GM12878 (cell line): ENCODE data around the gene TPH2. TPM values are rescaled to one million over a fixed set of nuclear protein-coding genes. Genes with fewer than 3 reads are reported as not detected.

ENCODE experiments used
- ATAC-seq: fragments of 200-7000 bp; cut with Tn5 transposase; 3 replicates; pipeline ENCODE4 v1.9.1; 2020; ENCODE audit warnings: mild to moderate bottlenecking, moderate library complexity
- BruUV-seq: library from RNA; stranded (reverse); fragments of 400-500 nt; replicated peaks from 2 replicates; lab custom pipeline; 2021; lab: Mats Ljungman, UMichigan
- CTCF ChIA-PET: fragments of 300-600 bp; sonication (Branson Sonifier 250); formaldehyde crosslinking; extraction: SDS; loops from one replicate; lab custom pipeline; 2021; ENCODE audit warnings: inconsistent platforms; lab: Yijun Ruan, JAX
- POLR2A ChIA-PET: fragments of 350-600 bp; formaldehyde crosslinking; extraction: SDS; loops from one replicate; lab custom pipeline; 2021; ENCODE audit warnings: inconsistent platforms; lab: Charles Lee
- RAD21 ChIA-PET: fragments of 300-600 bp; sonication (Branson Sonifier 250); formaldehyde crosslinking; loops from one replicate; lab custom pipeline; 2023; ENCODE audit warnings: antibody characterized with exemption; ENCODE audit not compliant: unreplicated experiment; lab: Charles Lee
- SMC1A ChIA-PET: fragments of 300-600 bp; sonication (Branson Sonifier 250); formaldehyde crosslinking; loops from one replicate; lab custom pipeline; 2023; ENCODE audit not compliant: unreplicated experiment, uncharacterized antibody; lab: Charles Lee
- DNase-seq: peaks from one replicate; pipeline ENCODE4 v3.0.0-alpha.2; 2011; ENCODE audit warnings: low read depth, low spot score
- FAIRE-seq: peaks from 3 replicates; lab custom pipeline; 2011; peaks lifted over from hg19 to GRCh38; lab: Jason Lieb, UNC
- H2AFZ ChIP-seq: 2 replicates; pipeline ENCODE4 v1.6.0; 2011; ENCODE audit warnings: low read depth, low read length, control low read depth; ENCODE audit not compliant: control insufficient read depth
- H3K27ac ChIP-seq: 2 replicates; pipeline ENCODE4 v1.5.1; 2011; ENCODE audit warnings: control low read depth; ENCODE audit not compliant: control insufficient read depth, insufficient read depth
- H3K27me3 ChIP-seq, 2 experiments: replicated peaks in 1 of 2; 2 replicates each; pipeline versions ENCODE4 v1.6.0 to v1.6.1; 2011; ENCODE audit warnings: low read length in 1 of 2; ENCODE audit not compliant: control insufficient read depth in 2 of 2, insufficient read depth in 2 of 2
- H3K36me3 ChIP-seq, 2 experiments: 2 replicates each; pipeline ENCODE4 v1.5.1; 2011; ENCODE audit warnings: low read length in 1 of 2; ENCODE audit not compliant: control insufficient read depth in 2 of 2, insufficient read depth in 2 of 2
- H3K4me1 ChIP-seq: 2 replicates; pipeline ENCODE4 v1.6.1; 2011; ENCODE audit warnings: mild to moderate bottlenecking, low read length, moderate library complexity, mixed read lengths; ENCODE audit not compliant: control insufficient read depth, insufficient read depth
- H3K4me2 ChIP-seq: 2 replicates; pipeline ENCODE4 v1.6.0; 2011; ENCODE audit warnings: control low read depth; ENCODE audit not compliant: control insufficient read depth, insufficient read depth
- H3K4me3 ChIP-seq: fragments of 200-600 bp; sonication (generic); 2 replicates; pipeline ENCODE4 v1.5.1; 2016
- H3K79me2 ChIP-seq: 2 replicates; pipeline ENCODE4 v1.6.0; 2011; ENCODE audit warnings: low read length; ENCODE audit not compliant: control insufficient read depth, insufficient read depth
- H3K9ac ChIP-seq: 2 replicates; pipeline ENCODE4 v1.8.0; 2011; ENCODE audit warnings: low read length, control low read depth, mixed read lengths; ENCODE audit not compliant: control insufficient read depth, insufficient read depth
- H3K9me3 ChIP-seq: replicated peaks from 3 replicates; pipeline ENCODE4 v1.5.1; 2011; ENCODE audit warnings: mild to moderate bottlenecking, low read length; ENCODE audit not compliant: control insufficient read depth, insufficient read depth
- H4K20me1 ChIP-seq: 2 replicates; pipeline ENCODE4 v1.6.0; 2011; ENCODE audit not compliant: control insufficient read depth, insufficient read depth
- CREB1 ChIP-seq: IDR thresholded peaks from 2 replicates; pipeline ENCODE4 v1.6.1; 2012; ENCODE audit warnings: low read depth, mild to moderate bottlenecking, inconsistent platforms
- GABPA ChIP-seq: IDR thresholded peaks from 2 replicates; pipeline ENCODE4 v1.6.1; 2014; ENCODE audit warnings: antibody characterized with exemption, low read depth, mild to moderate bottlenecking, inconsistent platforms
- HSF1 ChIP-seq: fragments of 150-350 bp; IDR thresholded peaks from 2 replicates; pipeline ENCODE4 v1.6.1; 2014; ENCODE audit warnings: mild to moderate bottlenecking, low read depth, low read length
- LARP7 ChIP-seq: fragments of 450-650 bp; IDR thresholded peaks from 2 replicates; pipeline ENCODE4 v1.6.1; 2017; ENCODE audit warnings: mild to moderate bottlenecking
- MTA3 ChIP-seq: IDR thresholded peaks from 2 replicates; pipeline ENCODE4 v1.6.1; 2012; ENCODE audit warnings: low read length, inconsistent platforms, borderline replicate concordance
- PAX8 ChIP-seq: fragments of 450-650 bp; IDR thresholded peaks from 2 replicates; pipeline ENCODE4 v1.6.1; 2017; ENCODE audit warnings: mild to moderate bottlenecking, moderate library complexity
- PBX3 ChIP-seq: IDR thresholded peaks from 2 replicates; pipeline ENCODE4 v1.6.1; 2011; ENCODE audit warnings: mild to moderate bottlenecking, low read depth, low read length, moderate library complexity; ENCODE audit not compliant: insufficient replicate concordance
- REST ChIP-seq: IDR thresholded peaks from 2 replicates; pipeline ENCODE4 v1.6.1; 2012; ENCODE audit warnings: mild to moderate bottlenecking, low read depth, low read length
- SKIL ChIP-seq: fragments of 450-650 bp; IDR thresholded peaks from 2 replicates; pipeline ENCODE4 v1.6.1; 2017; ENCODE audit warnings: mild to moderate bottlenecking, low read depth, inconsistent platforms; ENCODE audit not compliant: poor library complexity, severe bottlenecking
- SREBF1 ChIP-seq: IDR thresholded peaks from 2 replicates; pipeline ENCODE4 v1.6.1; 2012; ENCODE audit warnings: mild to moderate bottlenecking, low read length
- SUPT20H ChIP-seq: IDR thresholded peaks from 2 replicates; pipeline ENCODE4 v1.6.1; 2011; ENCODE audit warnings: low read depth, mild to moderate bottlenecking, low read length, moderate library complexity, borderline replicate concordance; ENCODE audit not compliant: control insufficient read depth
- WGBS: methylation state at CpG from one replicate; pipeline ENCODE4 v1.1.6; 2016; ENCODE audit warnings: low lambda C conversion rate; ENCODE audit not compliant: insufficient replicate concordance, insufficient coverage; ENCODE audit errors: missing lambda C conversion rate; 5-methylcytosine and 5-hydroxymethylcytosine counted together
- in situ Hi-C: fragments of 300-500 bp; cut with MboI; formaldehyde crosslinking; loops from 9 replicates; pipeline ENCODE4 v1.14.3; 2018; ENCODE audit warnings: mixed read lengths
- intact Hi-C: fragments of 100-400 bp; cut with micrococcal nuclease; formaldehyde crosslinking; loops from one replicate; pipeline ENCODE4 v1.14.2; 2022; ENCODE audit not compliant: unreplicated experiment
- polyA plus RNA-seq, 11 experiments: library from polyadenylated mRNA; depleted of rRNA in 4 of 11; unstranded in 6 of 11; stranded (reverse) in 5 of 11; fragments of >200 nt; fragmentation: Nextera tagmentation in 4 of 11; fragmentation: Illumina TruSeq in 1 of 11; extraction: Ambion mirVana in 4 of 11; extraction: Trizol in 1 of 11; gene quantifications; 1 replicate in 1 of 11; 2 replicates in 10 of 11; pipeline versions ENCODE4 v1.2.1 to v1.2.3, GENCODE V29; 2011 to 2016; ENCODE audit warnings: inconsistent platforms in 2 of 11, missing spikeins in 2 of 11, low read depth in 1 of 11
- total RNA-seq, 4 experiments: library from RNA; depleted of rRNA in 3 of 4; stranded (reverse); fragments of >200 nt in 3 of 4; fragmentation: Illumina TruSeq in 1 of 4; extraction: Trizol in 1 of 4; gene quantifications; 2 replicates each; pipeline versions ENCODE4 v1.2.1 to v1.2.3, GENCODE V29; 2013 to 2021

Gene TPH2
- total and polyA plus RNA-seq, 10 of the 15 experiments (the other 5 are each of a cell fraction or from before 2014, with no cell fraction given) = not detected

GRCh38 chr12:72075891-72076557 is 137.4 kb downstream of the TPH2 start:
- H3K4me2 ChIP-seq = no peak overlapping the region
- H3K9ac ChIP-seq = no peak overlapping the region
- no peaks in the 10 kb centered on the region for H3K27me3 ChIP-seq
- no peak overlapping the region for H3K4me3 ChIP-seq
- no peaks in the 10 kb centered on the region for H3K36me3 ChIP-seq
- 52% methylated on average over 9 of the region's 9 CpGs for WGBS
- H3K4me1 ChIP-seq = no peaks in the 10 kb centered on the region
- H3K79me2 ChIP-seq = no peaks in the 10 kb centered on the region
- ChIA-PET CTCF (interaction anchor here (0.6 kb wide), 1 partner anchor 737 kb away, joined by 3 read pairs; no protein-coding TSS in a partner anchor), POLR2A (no interaction called here), RAD21 (no interaction called here), SMC1A (no interaction called here)
- BruUV-seq = no TSS peak
- no peaks in the 10 kb centered on the region for H4K20me1 ChIP-seq
- no peak for ATAC-seq
- no peaks in the 10 kb centered on the region for H3K9me3 ChIP-seq
- intact Hi-C loops = no loop called here
- no peak overlapping the region for H2AFZ ChIP-seq
- DNase-seq = no peak
- no peak for FAIRE-seq
- H3K27ac ChIP-seq = no peak overlapping the region
- in situ Hi-C loops = no loop called here
- TF ChIP-seq MTA3 (no peak), SKIL (no peak), PBX3 (no peak), REST (no peak), HSF1 (no peak), SUPT20H (no peak), LARP7 (no peak), CREB1 (no peak), GABPA (no peak), PAX8 (no peak), SREBF1 (no peak)
